Activated CD8-positive, alpha-beta T cell treated with anti-CD3 and anti-CD28 coated beads for 36 hours (primary cell): ENCODE data around the gene PHOX2A. TPM values are rescaled to one million over a fixed set of nuclear protein-coding genes. Genes with fewer than 3 reads are reported as not detected.

Experiments used
- ATAC-seq: fragments of 200-7000 bp; cut with Tn5 transposase; one replicate; pipeline ENCODE4 v1.10.0; 2021; ENCODE audit warnings: mild to moderate bottlenecking, moderate library complexity
- CTCF ChIA-PET: fragments of 350-600 bp; sonication (Branson Sonifier 250); formaldehyde crosslinking; loops from one replicate; lab custom pipeline; 2021; ENCODE audit warnings: antibody characterized with exemption; lab: Charles Lee
- POLR2A ChIA-PET: fragments of 350-600 bp; sonication (Branson Sonifier 250); formaldehyde crosslinking; loops from one replicate; lab custom pipeline; 2021; ENCODE audit warnings: antibody characterized with exemption; lab: Charles Lee
- DNase-seq: peaks from one replicate; pipeline ENCODE4 v3.0.0-alpha.2; 2020
- H3K27ac Mint-ChIP-seq: one replicate; pipeline ENCODE4 v1.8.0; 2021; ENCODE audit warnings: mild to moderate bottlenecking, mixed read lengths
- H3K27me3 Mint-ChIP-seq: one replicate; pipeline ENCODE4 v1.8.0; 2021; ENCODE audit warnings: mixed read lengths
- H3K36me3 Mint-ChIP-seq: one replicate; pipeline ENCODE4 v1.8.0; 2021; ENCODE audit warnings: low read depth, mixed read lengths
- H3K4me1 Mint-ChIP-seq: one replicate; pipeline ENCODE4 v1.8.0; 2021; ENCODE audit warnings: low read depth, mixed read lengths
- H3K4me3 Mint-ChIP-seq: one replicate; pipeline ENCODE4 v1.8.0; 2021; ENCODE audit warnings: mild to moderate bottlenecking, moderate library complexity, mixed read lengths
- H3K9me3 Mint-ChIP-seq: one replicate; pipeline ENCODE4 v1.8.0; 2021; ENCODE audit warnings: mixed read lengths
- intact Hi-C: fragments of 100-400 bp; cut with micrococcal nuclease; formaldehyde crosslinking; loops from one replicate; pipeline ENCODE4 v1.10.0; 2022
- total RNA-seq, 2 experiments: library from RNA; stranded (reverse); gene quantifications; one replicate each; pipeline ENCODE4 v1.2.3, GENCODE V29; 2021
- TF ChIP-seq, protein P1 (sequence below): fragments of 200-600 bp; IDR thresholded peaks from one replicate; pipeline ENCODE4 v1.8.0; 2022; ENCODE audit warnings: antibody characterized with exemption, mild to moderate bottlenecking

Gene PHOX2A
- total RNA-seq, 2 experiments from 2014 or later: not detected

- no peak overlapping the region for H3K27ac Mint-ChIP-seq
- no peaks in the 10 kb centered on the region for H3K27me3 Mint-ChIP-seq
- no peaks in the 10 kb centered on the region for H3K9me3 Mint-ChIP-seq
- DNase-seq (no peak), ATAC-seq (no peak)
- intact Hi-C loops: no loop called here
- peaks cover 5% of the 10 kb centered on the region for H3K36me3 Mint-ChIP-seq
- ChIA-PET POLR2A (interaction anchor here (1.0 kb wide), 1 partner anchor 112 kb away, joined by 3 read pairs; no protein-coding TSS in a partner anchor), CTCF (interaction anchor here (0.8 kb wide), 1 partner anchor 8 kb away, joined by 3 read pairs; no protein-coding TSS in a partner anchor)
- H3K4me3 Mint-ChIP-seq: no peak overlapping the region
- TF ChIP-seq, protein P1, sequence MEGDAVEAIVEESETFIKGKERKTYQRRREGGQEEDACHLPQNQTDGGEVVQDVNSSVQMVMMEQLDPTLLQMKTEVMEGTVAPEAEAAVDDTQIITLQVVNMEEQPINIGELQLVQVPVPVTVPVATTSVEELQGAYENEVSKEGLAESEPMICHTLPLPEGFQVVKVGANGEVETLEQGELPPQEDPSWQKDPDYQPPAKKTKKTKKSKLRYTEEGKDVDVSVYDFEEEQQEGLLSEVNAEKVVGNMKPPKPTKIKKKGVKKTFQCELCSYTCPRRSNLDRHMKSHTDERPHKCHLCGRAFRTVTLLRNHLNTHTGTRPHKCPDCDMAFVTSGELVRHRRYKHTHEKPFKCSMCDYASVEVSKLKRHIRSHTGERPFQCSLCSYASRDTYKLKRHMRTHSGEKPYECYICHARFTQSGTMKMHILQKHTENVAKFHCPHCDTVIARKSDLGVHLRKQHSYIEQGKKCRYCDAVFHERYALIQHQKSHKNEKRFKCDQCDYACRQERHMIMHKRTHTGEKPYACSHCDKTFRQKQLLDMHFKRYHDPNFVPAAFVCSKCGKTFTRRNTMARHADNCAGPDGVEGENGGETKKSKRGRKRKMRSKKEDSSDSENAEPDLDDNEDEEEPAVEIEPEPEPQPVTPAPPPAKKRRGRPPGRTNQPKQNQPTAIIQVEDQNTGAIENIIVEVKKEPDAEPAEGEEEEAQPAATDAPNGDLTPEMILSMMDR: no peak
- H3K4me1 Mint-ChIP-seq: peaks cover 13% of the 10 kb centered on the region
These were observed 13.8 kb downstream of the PHOX2A start for GRCh38 chr11:72229925-72230763.

GRCh38 chr11:72229336-72229924, 14.5 kb downstream of the PHOX2A start:
- intact Hi-C loops: no loop called here
- CTCF ChIA-PET: interaction anchor here (0.8 kb wide), 1 partner anchor 9 kb away, joined by 3 read pairs; no protein-coding TSS in a partner anchor
- DNase-seq (no peak), ATAC-seq (no peak)
- POLR2A ChIA-PET: interaction anchor here (1.0 kb wide), 1 partner anchor 113 kb away, joined by 3 read pairs; no protein-coding TSS in a partner anchor
- Mint-ChIP-seq H3K9me3 (no peaks in the 10 kb centered on the region), H3K27ac (no peak overlapping the region), H3K27me3 (no peaks in the 10 kb centered on the region), H3K4me3 (no peak overlapping the region), H3K4me1 (peaks cover 13% of the 10 kb centered on the region), H3K36me3 (peaks cover 5% of the 10 kb centered on the region)
- TF ChIP-seq, protein P1: no peak

GRCh38 chr11:72228844-72229231, 15.1 kb downstream of the PHOX2A start:
- no peaks in the 10 kb centered on the region for H3K9me3 Mint-ChIP-seq
- H3K4me3 Mint-ChIP-seq: no peak overlapping the region
- DNase-seq (no peak), ATAC-seq (no peak)
- no peaks in the 10 kb centered on the region for H3K27me3 Mint-ChIP-seq
- TF ChIP-seq, protein P1: no peak
- ChIA-PET POLR2A (no interaction called here), CTCF (no interaction called here)
- H3K36me3 Mint-ChIP-seq: peaks cover 2% of the 10 kb centered on the region
- intact Hi-C loops: no loop called here
- peaks cover 13% of the 10 kb centered on the region for H3K4me1 Mint-ChIP-seq
- H3K27ac Mint-ChIP-seq: no peak overlapping the region

DNA sequence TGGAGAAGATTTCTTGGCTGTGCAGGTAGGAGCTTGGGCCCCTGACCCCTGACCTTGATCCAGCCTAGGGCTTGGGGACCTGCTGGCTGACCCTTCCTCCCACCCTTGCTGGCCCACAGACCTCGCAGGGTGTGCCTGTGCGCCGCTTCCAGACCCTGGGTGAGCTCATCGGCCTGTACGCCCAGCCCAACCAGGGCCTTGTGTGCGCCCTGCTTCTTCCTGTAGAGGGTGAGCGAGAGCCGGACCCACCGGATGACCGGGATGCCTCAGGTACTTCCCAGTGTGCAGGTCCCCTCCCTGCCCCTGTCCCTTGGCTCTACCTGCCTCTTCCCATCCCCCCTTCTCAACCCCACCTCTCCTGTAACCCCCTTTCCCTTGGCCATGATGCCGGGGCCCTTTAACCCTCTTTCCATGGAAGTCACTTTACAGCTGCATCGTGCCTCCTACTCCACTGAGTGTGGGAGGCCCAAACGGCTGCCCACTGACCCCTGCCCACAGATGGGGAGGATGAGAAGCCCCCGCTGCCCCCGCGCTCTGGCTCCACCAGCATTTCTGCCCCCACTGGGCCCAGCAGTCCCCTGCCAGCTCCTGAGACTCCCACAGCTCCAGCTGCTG, 15.6 kb downstream of the PHOX2A start:
- no peaks in the 10 kb centered on the region for H3K27me3 Mint-ChIP-seq
- intact Hi-C loops: no loop called here
- no peaks in the 10 kb centered on the region for H3K9me3 Mint-ChIP-seq
- DNase-seq (no peak), ATAC-seq (no peak)
- peaks cover 13% of the 10 kb centered on the region for H3K4me1 Mint-ChIP-seq
- CTCF ChIA-PET: no interaction called here
- H3K27ac Mint-ChIP-seq: no peak overlapping the region
- H3K4me3 Mint-ChIP-seq: no peak overlapping the region
- POLR2A ChIA-PET: interaction anchor here (0.6 to 1.1 kb wide), 2 partner anchors 12 to 20 kb away, joined by 3 read pairs; no protein-coding TSS in a partner anchor
- H3K36me3 Mint-ChIP-seq: peaks cover 2% of the 10 kb centered on the region
- TF ChIP-seq, protein P1: no peak
